HG02870 (cell line): ENCODE results near the gene CAPN10.
"Not testable (repeated sequence)": the region's sequence is repeated elsewhere in the genome, so short reads cannot be mapped to it uniquely, and the experiment has no call there.

Experiments used
- ATAC-seq: cut with Tn5 transposase; IDR thresholded peaks from one replicate; pipeline ENCODE4 v1.9.1; 2021; ENCODE audit warnings: mild to moderate bottlenecking, moderate library complexity; ENCODE audit not compliant: unreplicated experiment

The CAPN10 gene

GRCh38 chr2:240563231-240563630 lies 23.3 kb upstream of the CAPN10 start:
- not testable (repeated sequence) for ATAC-seq

GRCh38 chr2:240563951-240564560 lies 22.5 kb upstream of the CAPN10 start:
- ATAC-seq: no peak

DNA sequence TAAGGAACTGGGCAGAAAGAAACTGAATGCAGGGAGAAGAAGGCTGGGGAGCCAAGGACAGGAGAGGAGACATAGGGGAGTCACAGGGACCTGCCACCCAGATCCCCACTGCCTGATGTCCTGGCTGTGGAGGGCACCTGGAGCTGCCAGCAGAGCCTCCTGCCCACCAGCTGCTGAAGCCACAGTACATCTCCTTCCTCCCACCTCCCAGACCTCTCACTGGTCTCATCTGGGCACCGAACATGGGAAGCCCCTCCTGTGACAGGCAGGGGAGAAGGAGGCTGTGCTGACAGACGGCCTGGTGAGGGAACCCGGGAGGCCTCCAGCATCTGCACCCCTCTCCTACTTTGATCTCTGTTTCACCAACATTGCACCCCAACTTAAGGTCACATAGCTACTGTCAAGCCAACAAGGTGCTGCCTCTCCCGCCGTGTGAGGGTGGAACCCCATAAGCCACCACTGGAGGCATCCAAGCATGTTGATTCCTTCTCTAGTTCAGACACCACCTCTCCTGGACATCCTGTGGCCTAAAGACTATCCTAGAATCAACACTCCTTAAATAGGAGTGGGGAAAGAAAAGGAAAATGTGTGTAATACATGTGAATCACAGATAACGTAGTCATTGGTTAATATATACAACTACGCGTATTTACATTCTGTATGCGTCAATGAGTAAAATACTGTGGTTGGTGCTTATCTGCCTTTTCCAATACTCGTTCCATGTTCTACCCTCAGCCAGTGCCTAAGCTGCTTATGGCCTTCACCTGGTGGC lies 21.8 kb upstream of the CAPN10 start:
- no peak for ATAC-seq

- ATAC-seq: peak; percentile 30
Observed at GRCh38 chr2:240565333-240566202, 21.0 kb upstream of the CAPN10 start.

DNA sequence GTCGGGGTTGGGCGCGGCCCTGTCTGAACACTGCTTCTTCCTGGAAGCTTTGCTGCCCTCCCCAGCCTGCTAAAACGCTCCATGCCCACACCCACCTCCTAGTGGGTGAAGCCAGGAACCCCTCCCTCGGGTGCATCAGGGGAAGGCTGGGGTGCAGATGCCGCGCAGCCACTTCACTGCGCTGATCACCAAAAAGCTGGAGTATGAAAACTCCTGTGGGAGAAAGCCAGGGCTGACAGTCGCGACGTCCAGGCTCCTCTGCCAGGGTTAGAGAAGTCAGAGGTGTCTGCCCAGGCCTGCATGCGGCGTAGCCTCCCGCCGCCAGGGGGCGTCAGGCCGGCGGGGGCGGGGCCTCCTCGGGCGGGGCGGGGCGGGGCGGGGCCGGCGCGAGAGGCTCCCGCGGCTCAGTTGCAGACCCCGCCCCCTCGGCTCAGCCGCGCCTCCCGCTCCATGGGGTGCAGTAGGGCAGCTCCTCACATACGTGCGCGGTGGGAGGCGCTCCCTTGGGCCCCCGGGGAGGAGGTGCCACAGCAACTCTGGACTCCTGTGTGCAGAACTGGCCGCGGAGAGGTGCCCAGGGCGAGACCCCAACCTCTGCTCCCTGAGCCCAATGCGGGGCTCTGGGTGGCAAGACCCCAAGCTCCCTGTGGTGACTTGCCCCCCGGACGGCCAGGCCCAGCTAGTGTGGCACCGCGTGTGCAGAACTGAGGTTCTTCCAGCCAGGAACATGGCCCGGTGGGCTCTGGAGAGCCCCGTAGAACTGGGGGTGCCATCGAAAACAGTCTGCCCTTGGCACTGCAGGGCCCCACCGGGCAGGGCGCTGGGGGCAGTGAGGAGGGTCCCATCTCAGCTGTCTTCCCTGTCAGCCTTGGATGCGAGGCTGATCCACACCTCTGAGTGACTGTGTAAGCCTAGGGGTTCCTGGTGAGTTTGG lies 20.1 kb upstream of the CAPN10 start:
- peak; percentile 34 for ATAC-seq

DNA sequence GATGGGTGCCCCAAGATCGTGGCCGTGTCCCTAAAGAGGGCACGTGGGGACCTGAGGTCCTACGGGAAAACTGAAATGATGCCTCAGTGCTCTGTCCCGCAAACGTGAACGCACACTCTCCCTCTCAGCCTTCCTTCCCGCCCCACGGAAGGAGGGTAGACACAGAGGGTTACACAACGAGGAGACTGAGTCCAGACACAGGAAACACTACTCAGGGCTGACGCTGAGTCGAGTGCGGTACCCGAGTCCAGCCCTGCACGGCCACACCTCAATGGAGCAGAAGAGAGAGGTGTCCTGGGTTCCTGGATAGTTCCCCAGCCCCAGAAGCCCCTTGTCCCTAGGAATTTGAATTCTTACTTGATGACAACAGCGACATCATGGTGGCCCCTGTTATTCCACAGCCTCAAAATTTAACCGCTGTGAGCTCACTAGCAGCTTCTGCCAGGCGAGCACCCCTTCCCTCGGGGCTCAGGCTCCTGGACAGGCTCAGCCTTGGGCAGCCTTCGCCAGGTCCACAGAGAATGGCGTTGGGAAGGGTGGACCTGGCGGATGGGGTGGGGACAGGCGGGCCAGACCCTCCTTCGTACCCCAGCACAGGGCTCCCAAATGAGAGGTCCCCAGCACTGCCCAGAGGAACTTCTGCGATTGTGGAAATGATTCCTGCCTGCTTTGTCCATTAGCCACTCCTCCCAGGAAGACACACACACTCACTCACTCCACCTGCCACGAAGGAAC lies 19.2 kb upstream of the CAPN10 start:
- no peak for ATAC-seq

- ATAC-seq: no peak
Observed at GRCh38 chr2:240567872-240568677, 18.5 kb upstream of the CAPN10 start, which contains the start of gene RNPEPL1. TSS of gene RNPEPL1 (plus strand) at chr2:240568484. CDS start at chr2:240568587, 103 bp downstream.

DNA sequence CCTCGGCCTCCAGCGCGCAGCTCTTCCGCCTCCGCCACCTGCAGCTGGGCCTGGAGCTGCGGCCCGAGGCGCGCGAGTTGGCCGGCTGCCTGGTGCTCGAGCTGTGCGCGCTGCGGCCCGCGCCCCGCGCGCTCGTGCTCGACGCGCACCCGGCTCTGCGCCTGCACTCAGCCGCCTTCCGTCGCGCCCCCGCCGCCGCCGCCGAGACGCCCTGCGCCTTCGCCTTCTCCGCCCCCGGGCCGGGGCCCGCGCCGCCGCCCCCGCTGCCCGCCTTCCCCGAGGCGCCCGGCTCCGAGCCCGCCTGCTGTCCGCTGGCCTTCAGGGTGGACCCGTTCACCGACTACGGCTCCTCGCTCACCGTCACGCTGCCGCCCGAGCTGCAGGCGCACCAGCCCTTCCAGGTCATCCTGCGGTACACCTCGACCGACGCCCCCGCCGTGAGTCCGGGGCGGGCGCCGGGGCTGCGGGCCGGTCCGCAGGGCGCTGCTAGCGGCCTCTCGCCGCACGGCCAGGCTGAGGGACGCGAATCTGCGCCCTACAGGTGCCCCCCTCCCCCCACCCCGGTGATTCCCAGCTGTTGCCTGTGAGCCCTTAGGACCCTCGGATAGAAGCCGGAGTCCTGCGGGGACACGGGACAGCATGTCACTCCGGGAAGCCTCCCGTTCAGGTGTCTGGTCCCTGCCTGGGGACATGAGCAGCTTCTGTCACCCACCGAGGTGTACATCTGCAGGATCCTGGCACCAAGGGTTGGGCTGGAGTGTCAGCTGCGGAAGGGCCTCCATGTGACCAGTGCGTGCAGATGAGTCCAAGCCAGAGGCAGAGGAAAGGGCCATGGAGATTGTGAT lies 17.6 kb upstream of the CAPN10 start:
- ATAC-seq: no peak

- ATAC-seq: no peak
Observed at GRCh38 chr2:240569523-240569997, 17.0 kb upstream of the CAPN10 start.

DNA sequence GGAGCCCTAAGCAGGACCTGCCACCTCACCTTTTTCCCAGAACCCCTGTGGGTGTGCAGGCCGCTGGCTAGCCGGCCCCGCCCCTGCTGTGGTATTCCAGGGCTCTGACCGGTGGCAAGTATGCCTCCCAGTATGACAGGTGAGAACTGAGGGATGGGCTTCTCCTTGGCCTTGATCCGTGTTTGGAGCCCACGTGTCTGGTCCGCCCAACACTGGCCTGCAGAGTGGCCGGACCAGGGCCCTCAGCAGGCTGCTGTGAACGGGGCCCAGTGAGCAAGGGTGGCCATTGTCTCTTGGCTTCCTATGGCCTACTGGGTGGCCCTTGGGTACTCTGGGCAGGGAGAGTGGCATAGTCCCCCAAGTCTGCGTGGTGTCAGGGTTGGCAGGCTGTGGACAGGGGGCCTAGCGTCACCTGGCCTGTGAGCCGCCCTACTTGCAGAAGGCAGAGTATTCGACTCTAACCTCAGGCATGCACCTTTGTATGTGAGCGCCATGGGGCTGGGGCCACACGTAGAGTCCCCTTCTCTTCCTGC lies 16.5 kb upstream of the CAPN10 start:
- ATAC-seq: no peak

GRCh38 chr2:240570531-240571313 lies 15.8 kb upstream of the CAPN10 start:
- ATAC-seq: no peak

GRCh38 chr2:240571314-240571973 lies 15.1 kb upstream of the CAPN10 start:
- no peak for ATAC-seq

- no peak for ATAC-seq
Observed at GRCh38 chr2:240572141-240573031, 14.1 kb upstream of the CAPN10 start.

GRCh38 chr2:240573071-240573515 lies 13.4 kb upstream of the CAPN10 start:
- ATAC-seq: no peak
